Activated CD4-positive, alpha-beta T cell treated with anti-CD3 and anti-CD28 coated beads, Interleukin-2, amount 10 ng/mL, durations not matched to agents 7 days and 5 days (primary cell): ENCODE results near the gene ZNF790. TPM values are rescaled to one million over a fixed set of nuclear protein-coding genes. Genes with fewer than 3 reads are reported as not detected.
A peak's percentile ranks its signal among the peaks of the same experiment; 100 is the strongest.

ENCODE experiments used
- CTCF ChIA-PET: fragments of 350-600 bp; sonication (Branson Sonifier 250); formaldehyde crosslinking; loops from one replicate; lab custom pipeline; 2021; ENCODE audit warnings: antibody characterized with exemption; lab: Charles Lee
- POLR2A ChIA-PET: fragments of 350-600 bp; sonication (Branson Sonifier 250); formaldehyde crosslinking; loops from one replicate; lab custom pipeline; 2021; ENCODE audit warnings: antibody characterized with exemption; lab: Charles Lee
- DNase-seq: peaks from one replicate; pipeline ENCODE4 v3.0.0-alpha.2; 2020
- H3K27ac Mint-ChIP-seq: one replicate; pipeline ENCODE4 v1.8.0; 2021; ENCODE audit warnings: mild to moderate bottlenecking, moderate library complexity, mixed read lengths
- H3K27me3 Mint-ChIP-seq: one replicate; pipeline ENCODE4 v1.8.0; 2021; ENCODE audit warnings: mixed read lengths
- H3K36me3 Mint-ChIP-seq: one replicate; pipeline ENCODE4 v1.8.0; 2021; ENCODE audit warnings: low read depth, mixed read lengths
- H3K4me1 Mint-ChIP-seq: one replicate; pipeline ENCODE4 v1.8.0; 2021; ENCODE audit warnings: mixed read lengths
- H3K4me3 Mint-ChIP-seq: one replicate; pipeline ENCODE4 v1.8.0; 2021; ENCODE audit warnings: mild to moderate bottlenecking, moderate library complexity, mixed read lengths
- H3K9me3 Mint-ChIP-seq: one replicate; pipeline ENCODE4 v1.8.0; 2021; ENCODE audit warnings: mixed read lengths
- total RNA-seq, 2 experiments: library from RNA; stranded (reverse); gene quantifications; one replicate each; pipeline ENCODE4 v1.2.3, GENCODE V29; 2021

The ZNF790 gene
- total RNA-seq: 1 to 10 TPM; 8.0 to 9.1 TPM

DNA sequence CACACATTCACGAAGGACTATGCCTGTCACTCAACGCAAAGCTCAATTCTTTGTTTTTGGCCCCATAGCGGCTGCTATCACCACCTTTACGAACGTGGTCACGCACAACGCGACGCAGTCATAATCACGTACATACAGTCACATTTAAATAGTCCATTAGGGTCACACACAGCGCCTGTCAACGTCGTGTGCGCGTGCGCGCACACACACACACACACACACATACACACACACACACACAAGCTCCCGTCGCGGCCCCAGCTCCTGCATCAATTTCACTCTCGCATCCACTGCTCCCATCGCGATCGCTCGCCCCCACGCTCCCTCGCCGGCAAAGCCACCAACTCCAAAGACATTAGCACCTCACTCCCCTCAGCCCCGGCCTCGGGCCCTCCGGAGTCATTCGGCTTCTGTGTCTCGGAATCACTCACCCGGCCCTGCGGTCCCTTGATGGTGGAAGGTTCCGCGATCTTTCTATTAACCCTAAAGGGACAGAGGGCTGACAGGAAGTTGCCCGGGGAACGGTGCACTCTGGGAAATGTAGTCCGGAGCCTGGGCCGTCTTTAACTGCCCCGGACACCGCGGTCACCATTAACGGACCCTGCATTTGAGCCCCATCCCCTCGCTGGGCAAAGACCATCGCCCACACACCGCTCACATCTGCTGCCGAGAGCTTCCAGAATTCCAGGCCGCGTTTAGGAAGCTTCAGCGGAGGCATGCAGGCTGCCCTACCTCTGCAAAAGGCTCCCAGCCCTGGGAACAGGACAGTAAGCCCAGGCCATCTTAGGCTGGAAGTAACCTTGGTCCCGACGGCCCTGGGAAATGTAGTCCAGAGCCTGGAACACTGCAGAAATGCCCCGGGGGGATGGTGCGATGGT is at the start of gene ZNF790:
Gene ZNF790 (minus strand): TSS at position 482 of the 878 bp plus-strand sequence. CDS start 12,768 bp downstream, outside the sequence.
- H3K27ac Mint-ChIP-seq: no peak within 1 kb of the TSS

DNA sequence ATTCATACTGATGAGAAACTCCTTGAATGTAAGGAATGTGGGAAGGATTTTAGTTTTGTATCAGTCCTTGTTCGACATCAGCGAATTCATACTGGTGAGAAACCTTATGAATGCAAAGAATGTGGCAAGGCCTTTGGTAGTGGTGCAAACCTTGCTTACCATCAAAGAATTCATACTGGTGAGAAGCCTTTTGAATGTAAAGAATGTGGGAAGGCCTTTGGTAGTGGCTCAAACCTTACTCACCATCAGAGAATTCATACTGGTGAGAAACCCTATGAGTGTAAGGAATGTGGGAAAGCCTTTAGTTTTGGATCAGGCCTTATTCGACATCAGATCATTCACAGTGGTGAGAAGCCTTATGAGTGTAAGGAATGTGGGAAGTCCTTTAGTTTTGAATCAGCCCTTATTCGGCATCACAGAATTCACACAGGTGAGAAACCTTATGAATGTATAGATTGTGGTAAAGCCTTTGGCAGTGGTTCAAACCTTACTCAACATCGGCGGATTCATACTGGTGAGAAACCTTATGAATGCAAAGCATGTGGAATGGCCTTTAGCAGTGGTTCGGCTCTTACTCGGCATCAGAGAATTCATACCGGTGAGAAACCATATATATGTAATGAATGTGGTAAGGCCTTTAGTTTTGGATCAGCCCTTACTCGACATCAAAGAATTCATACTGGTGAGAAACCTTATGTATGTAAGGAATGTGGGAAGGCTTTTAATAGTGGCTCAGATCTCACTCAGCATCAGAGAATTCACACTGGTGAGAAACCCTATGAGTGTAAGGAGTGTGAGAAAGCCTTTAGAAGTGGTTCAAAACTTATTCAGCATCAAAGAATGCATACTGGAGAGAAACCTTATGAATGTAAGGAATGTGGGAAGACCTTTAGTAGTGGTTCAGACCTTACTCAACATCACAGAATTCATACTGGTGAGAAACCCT is 39.1 kb upstream of the ZNF790 start:
- DNase-seq: no peak
- POLR2A ChIA-PET: no interaction called here
- CTCF ChIA-PET: no interaction called here
- H3K4me3 Mint-ChIP-seq: no peak overlapping the region
- no peaks in the 10 kb centered on the region for H3K4me1 Mint-ChIP-seq
- peaks cover 45% of the 10 kb centered on the region for H3K36me3 Mint-ChIP-seq
- no peak overlapping the region for H3K27ac Mint-ChIP-seq
- H3K9me3 Mint-ChIP-seq: peaks cover 57% of the 10 kb centered on the region
- H3K27me3 Mint-ChIP-seq: no peaks in the 10 kb centered on the region

More for the DNA sequence above, at the start of gene ZNF790:
- H3K4me3 Mint-ChIP-seq: no peak within 1 kb of the TSS
- H3K9me3 Mint-ChIP-seq: peaks cover 43% of the 10 kb centered on the region
- H3K27me3 Mint-ChIP-seq: no peaks in the 10 kb centered on the region
- CTCF ChIA-PET: interaction anchor here (0.6 to 3.2 kb wide), 3 partner anchors 11 to 260 kb away, joined by 3 to 27 read pairs (median 6); partner anchors contain the start of gene ZNF345
- peaks cover 58% of the 10 kb centered on the region for H3K36me3 Mint-ChIP-seq
- DNase-seq: peak; percentile 86
- POLR2A ChIA-PET: interaction anchor here (0.8 to 1.0 kb wide), 2 partner anchors 12 to 32 kb away, joined by 3 to 10 read pairs; partner anchors contain the start of gene ZNF345
- H3K4me1 Mint-ChIP-seq: peaks cover 4% of the 10 kb centered on the region

DNA sequence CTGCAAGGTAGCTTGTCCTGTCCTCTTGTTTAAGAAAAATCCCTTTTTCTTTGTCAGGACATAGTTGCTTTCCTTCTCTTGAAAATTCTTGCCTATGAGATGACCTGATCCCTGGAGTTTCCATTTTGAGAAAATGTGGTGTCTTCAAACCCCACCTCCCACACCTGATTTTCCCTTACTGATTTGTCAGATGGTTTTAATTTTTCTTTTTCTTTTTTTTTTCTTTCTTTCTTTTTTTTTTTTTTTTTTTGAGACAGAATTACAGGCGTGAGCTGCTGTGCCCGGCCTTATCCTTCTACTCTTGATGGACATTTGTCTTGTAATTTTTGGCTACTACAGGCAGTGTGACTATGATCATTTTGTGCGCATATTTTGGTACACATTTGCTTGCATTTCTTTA is 13.7 kb upstream of the ZNF790 start:
- ChIA-PET POLR2A (no interaction called here), CTCF (interaction anchor here (1.0 kb wide), 1 partner anchor 14 kb away, joined by 3 read pairs; no protein-coding TSS in a partner anchor)
- peaks cover 22% of the 10 kb centered on the region for H3K9me3 Mint-ChIP-seq
- no peak for DNase-seq
- peak overlapping the region; percentile 22 for H3K27ac Mint-ChIP-seq
- H3K4me3 Mint-ChIP-seq: peak overlapping the region; percentile 39
- no peaks in the 10 kb centered on the region for H3K27me3 Mint-ChIP-seq
- peaks cover 49% of the 10 kb centered on the region for H3K36me3 Mint-ChIP-seq
- peaks cover 8% of the 10 kb centered on the region for H3K4me1 Mint-ChIP-seq

DNA sequence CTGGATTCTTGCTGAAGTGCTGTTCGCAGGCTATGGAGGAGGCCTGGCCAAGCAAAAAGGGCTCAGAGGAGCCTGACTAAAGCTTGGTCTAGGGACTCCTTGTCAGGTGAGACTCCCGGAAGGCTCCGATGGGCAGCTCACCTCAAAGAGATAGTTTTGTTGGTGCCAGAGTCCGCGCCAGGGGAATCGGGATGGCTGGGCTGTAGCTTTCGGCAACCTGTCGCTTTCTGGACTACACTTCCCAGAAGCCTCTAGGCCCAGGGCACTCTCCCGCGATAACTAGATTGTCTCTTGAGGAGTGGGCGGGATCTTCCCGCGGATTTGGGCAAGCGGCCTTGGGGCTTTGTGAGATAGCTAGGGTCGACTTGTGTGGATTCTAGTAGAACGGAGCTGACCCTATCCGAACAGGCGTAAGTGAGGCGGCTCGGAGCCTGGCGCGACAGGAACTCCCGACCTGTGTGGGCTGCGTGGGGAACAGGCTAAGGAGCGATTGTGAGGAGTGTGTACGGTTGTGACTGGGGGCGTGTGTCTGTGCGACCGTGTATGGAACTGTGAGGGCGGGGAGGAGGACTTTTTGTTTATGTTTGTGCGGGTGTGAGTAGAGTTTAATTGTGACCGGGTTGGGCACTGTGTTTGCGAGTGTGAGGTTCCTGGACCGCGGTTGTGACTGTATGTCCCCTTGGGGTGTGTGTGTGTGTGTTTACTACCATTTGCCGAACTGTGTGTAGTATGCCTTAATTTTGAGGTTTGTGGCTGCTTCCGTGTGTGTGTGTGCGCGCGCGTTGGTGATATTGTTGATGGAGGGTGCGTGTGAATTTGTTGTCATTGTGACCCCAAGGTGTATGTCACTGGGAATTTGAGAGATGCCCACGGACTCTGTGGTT is 12.6 kb upstream of the ZNF790 start, which contains the start of gene ZNF345:
Gene ZNF345 (plus strand): TSS at position 318 of the 884 bp plus-strand sequence. CDS start 25,955 bp downstream, outside the sequence.
- Mint-ChIP-seq H3K27me3 (no peaks in the 10 kb centered on the region), H3K36me3 (peaks cover 49% of the 10 kb centered on the region), H3K4me3 (no peak within 1 kb of the TSS), H3K9me3 (peaks cover 24% of the 10 kb centered on the region), H3K27ac (no peak within 1 kb of the TSS), H3K4me1 (peaks cover 8% of the 10 kb centered on the region)
- ChIA-PET CTCF (interaction anchor here (0.8 to 3.4 kb wide), 4 partner anchors 12 to 123 kb away, joined by 3 to 27 read pairs (median 7); partner anchors contain the start of gene ZNF790), POLR2A (interaction anchor here (1.1 to 1.8 kb wide), 3 partner anchors 13 to 361 kb away, joined by 3 to 10 read pairs (median 5); partner anchors contain the start of genes ZNF382, ZNF566 and ZNF790)
- peak; percentile 93 for DNase-seq

DNA sequence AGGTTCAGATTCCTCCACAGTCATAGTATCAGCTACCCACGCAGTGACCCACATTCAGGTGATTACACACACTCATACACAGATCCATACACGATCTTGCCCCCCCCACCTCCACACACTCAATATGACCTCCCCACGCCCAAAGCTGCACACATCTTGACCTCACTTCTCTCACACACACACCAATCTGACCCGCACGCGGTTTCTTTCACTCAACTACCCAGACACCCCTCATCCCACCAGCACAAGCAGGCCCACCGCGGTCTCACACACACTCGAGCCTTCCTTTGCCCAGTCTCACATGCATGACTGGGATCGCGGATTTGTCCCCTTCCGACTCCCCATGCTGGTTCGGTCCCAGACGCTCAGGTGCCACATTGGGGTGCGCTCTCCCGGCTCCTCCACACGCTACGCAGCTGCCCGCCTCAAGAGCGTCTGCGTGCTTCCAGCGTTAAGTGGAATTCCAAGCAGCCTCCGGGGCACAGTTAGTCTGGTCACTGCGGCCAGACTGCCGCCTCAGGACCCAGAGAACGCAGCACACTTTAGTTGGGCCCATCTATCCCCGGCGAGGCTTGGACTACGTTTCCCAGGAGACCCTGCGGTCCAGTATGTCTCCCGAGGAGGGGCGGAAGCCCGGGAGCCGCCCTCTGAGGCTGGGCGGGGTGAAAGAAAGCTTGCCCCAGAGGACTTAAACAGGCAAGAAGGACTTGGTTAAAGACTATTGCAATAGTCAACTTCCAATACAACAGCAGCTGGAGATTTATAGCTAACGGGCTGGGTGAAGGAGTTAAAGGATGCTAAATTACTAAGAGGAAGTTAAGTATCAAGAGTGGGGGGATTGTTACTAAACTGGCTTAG is 11.7 kb upstream of the ZNF790 start:
- no peaks in the 10 kb centered on the region for H3K27me3 Mint-ChIP-seq
- peaks cover 8% of the 10 kb centered on the region for H3K4me1 Mint-ChIP-seq
- H3K36me3 Mint-ChIP-seq: peaks cover 52% of the 10 kb centered on the region
- CTCF ChIA-PET: interaction anchor here (0.8 to 3.4 kb wide), 5 partner anchors 11 to 123 kb away, joined by 3 to 27 read pairs (median 3); partner anchors contain the start of gene ZNF790
- peak; percentile 93 for DNase-seq
- no peak overlapping the region for H3K27ac Mint-ChIP-seq
- H3K4me3 Mint-ChIP-seq: no peak overlapping the region
- POLR2A ChIA-PET: interaction anchor here (1.1 to 1.8 kb wide), 3 partner anchors 12 to 360 kb away, joined by 3 to 10 read pairs (median 5); partner anchors contain the start of genes ZNF382, ZNF566 and ZNF790
- peaks cover 28% of the 10 kb centered on the region for H3K9me3 Mint-ChIP-seq

DNA sequence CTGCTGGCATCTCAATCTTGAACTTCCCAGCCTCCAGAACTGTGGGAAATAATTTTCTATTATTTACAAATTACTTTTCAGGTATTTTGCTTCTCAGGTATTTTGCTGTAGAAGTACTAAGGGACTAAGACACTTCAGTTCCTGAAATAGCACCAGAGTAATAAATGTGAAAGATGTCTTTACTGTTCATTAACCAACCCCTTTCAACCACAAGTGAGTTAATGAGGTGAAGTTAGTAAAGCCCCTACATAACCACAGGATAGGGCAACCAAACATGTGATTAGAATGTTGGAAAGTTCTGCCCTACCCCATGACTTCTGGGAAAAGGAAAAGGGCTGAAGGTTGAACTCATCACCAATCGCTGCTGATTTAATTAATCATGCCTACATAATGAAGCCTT is 9.8 kb upstream of the ZNF790 start:
- H3K27me3 Mint-ChIP-seq: no peaks in the 10 kb centered on the region
- no peak overlapping the region for H3K4me3 Mint-ChIP-seq
- peaks cover 49% of the 10 kb centered on the region for H3K36me3 Mint-ChIP-seq
- H3K27ac Mint-ChIP-seq: no peak overlapping the region
- peaks cover 27% of the 10 kb centered on the region for H3K9me3 Mint-ChIP-seq
- ChIA-PET POLR2A (no interaction called here), CTCF (interaction anchor here (0.6 to 3.4 kb wide), 3 partner anchors 9 to 443 kb away, joined by 4 to 27 read pairs (median 11); partner anchors contain the start of gene ZNF790)
- peaks cover 8% of the 10 kb centered on the region for H3K4me1 Mint-ChIP-seq
- DNase-seq: no peak

DNA sequence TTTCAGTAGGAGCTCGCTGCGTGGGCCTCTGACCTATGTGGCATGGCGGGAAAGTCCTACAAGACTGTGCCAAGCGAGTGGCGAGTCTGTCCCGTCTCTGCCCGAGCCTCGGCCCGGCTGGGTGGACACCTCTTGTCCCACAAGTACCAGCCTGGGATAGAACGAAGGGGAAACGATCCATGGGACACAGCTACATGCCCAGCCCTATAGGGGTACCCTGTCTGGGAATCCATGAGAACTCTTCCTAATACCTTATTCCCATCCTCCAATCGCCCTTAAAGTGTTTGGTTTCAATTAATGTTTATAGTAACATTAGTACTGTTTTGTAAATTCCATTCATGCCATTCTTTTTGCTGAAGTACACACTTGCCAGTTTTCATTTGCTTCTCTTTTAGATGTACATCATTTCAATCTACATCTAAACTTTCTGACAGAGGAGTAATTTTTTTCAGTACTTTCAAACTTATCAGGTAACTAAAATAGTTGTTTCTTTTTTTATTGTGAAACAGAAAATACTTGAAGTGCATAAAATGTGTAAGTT is 667 bp upstream of the ZNF790 start:
- Mint-ChIP-seq H3K9me3 (peaks cover 42% of the 10 kb centered on the region), H3K4me1 (peaks cover 4% of the 10 kb centered on the region), H3K27me3 (no peaks in the 10 kb centered on the region), H3K27ac (no peak overlapping the region), H3K4me3 (no peak overlapping the region), H3K36me3 (peaks cover 55% of the 10 kb centered on the region)
- DNase-seq: no peak
- ChIA-PET POLR2A (no interaction called here), CTCF (interaction anchor here (0.6 to 3.2 kb wide), 3 partner anchors 10 to 261 kb away, joined by 3 to 27 read pairs (median 6); partner anchors contain the start of gene ZNF345)

DNA sequence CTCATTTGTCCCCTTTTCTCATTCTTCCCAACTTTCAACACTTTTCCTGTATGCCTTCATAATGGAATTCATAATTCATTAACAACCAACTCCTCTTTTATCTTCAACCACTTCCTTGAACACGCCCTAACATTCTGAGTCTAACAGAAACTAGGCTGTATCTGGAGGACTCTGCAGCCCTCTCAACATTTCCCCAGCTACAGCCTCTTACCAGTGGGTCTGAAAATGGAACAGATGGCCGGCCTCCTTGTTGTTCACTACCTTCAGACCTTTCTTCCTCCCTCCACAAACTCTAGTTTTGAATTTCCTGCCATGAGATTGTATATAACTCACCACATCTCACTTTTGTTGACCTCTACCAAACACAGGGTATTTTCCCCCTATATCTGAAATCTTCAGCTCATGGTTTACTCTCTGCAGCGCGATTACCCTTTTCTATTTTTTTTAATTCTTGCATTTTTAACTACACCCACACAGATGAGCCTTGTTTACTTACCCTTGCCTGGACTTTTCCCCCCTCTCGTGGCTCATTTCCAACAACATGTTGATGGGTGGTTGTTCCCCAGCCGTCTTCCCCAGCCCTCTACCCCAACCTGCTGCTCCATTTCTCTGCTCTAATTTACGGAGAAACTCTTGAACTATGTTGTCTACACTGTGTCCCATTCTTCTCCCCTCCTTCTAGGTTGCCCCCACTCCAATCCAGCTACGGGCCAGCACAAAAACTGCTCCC is 846 bp downstream of the ZNF790 start:
- Mint-ChIP-seq H3K4me1 (peaks cover 4% of the 10 kb centered on the region), H3K27me3 (no peaks in the 10 kb centered on the region), H3K36me3 (peaks cover 61% of the 10 kb centered on the region), H3K27ac (no peak overlapping the region), H3K9me3 (peaks cover 44% of the 10 kb centered on the region), H3K4me3 (no peak overlapping the region)
- ChIA-PET CTCF (interaction anchor here (1.6 to 3.2 kb wide), 2 partner anchors 12 to 17 kb away, joined by 6 to 27 read pairs; partner anchors contain the start of gene ZNF345), POLR2A (interaction anchor here (0.8 to 1.0 kb wide), 2 partner anchors 13 to 31 kb away, joined by 3 to 10 read pairs; partner anchors contain the start of gene ZNF345)
- DNase-seq: no peak

DNA sequence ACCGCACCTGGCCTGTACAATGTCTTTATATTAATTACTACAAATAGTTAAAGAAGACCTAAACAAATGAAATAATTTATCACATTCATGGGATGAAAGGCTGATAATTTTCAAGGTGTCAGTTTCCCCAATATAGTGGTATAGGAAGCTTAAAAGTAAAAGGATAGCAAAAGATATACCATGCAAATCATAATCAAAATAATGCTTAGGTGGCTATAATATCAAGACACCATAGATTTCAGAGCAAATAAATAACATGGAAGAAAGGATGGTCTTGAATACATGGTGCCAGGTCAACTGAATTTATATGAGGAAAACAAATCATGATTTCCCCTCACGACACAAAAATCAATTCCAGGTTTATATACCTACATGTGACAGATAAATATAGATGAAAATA is 4.8 kb downstream of the ZNF790 start:
- POLR2A ChIA-PET: no interaction called here
- no peaks in the 10 kb centered on the region for H3K4me1 Mint-ChIP-seq
- no peak overlapping the region for H3K4me3 Mint-ChIP-seq
- CTCF ChIA-PET: no interaction called here
- no peak for DNase-seq
- no peaks in the 10 kb centered on the region for H3K27me3 Mint-ChIP-seq
- H3K36me3 Mint-ChIP-seq: peaks cover 71% of the 10 kb centered on the region
- H3K9me3 Mint-ChIP-seq: peaks cover 50% of the 10 kb centered on the region
- H3K27ac Mint-ChIP-seq: no peak overlapping the region

DNA sequence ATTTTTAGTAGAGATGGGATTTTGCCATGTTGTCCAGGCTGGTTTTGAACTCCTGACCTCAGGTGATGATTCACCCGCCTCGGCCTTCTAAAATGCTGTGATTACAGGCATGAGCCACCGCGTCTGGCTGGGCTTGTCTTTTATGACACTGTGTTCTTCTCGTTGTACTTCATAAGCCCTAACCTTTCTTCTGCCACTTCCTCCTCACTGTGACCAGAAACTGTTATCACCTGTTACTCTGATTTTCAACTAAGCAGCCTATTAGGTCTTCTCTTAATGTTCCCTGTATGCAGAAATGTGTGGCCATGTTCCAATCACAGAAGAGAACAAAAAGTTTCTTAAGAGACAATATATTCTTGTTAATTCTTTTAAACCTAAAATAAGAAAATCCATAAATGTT is 16.4 kb downstream of the ZNF790 start:
- Mint-ChIP-seq H3K27ac (no peak overlapping the region), H3K4me1 (no peaks in the 10 kb centered on the region), H3K9me3 (peaks cover 65% of the 10 kb centered on the region), H3K27me3 (no peaks in the 10 kb centered on the region), H3K4me3 (no peak overlapping the region), H3K36me3 (peaks cover 84% of the 10 kb centered on the region)
- DNase-seq: no peak
- ChIA-PET CTCF (no interaction called here), POLR2A (no interaction called here)
